Stomach (tissue), 9 donors: ENCODE measurements around the gene ADORA1. TPM values are rescaled to one million over a fixed set of nuclear protein-coding genes. Genes with fewer than 3 reads are reported as not detected.

Source experiments
- DNase-seq, 2 donors: peaks; one replicate each; pipeline versions ENCODE4 v3.0.0 to v3.0.0-alpha.2; 2013 to 2019
- H3K27ac ChIP-seq, 5 donors: fragments of 200-600 bp in 4 of 5; sonication (generic) in 4 of 5; one replicate each; pipeline ENCODE4 v1.5.1; 2013 to 2019; ENCODE audit warnings: mild to moderate bottlenecking in 1 of 5, moderate library complexity in 1 of 5
- H3K27me3 ChIP-seq, 3 donors: fragments of 200-600 bp; sonication (generic); one replicate each; pipeline ENCODE4 v1.5.1; 2017 to 2019; ENCODE audit warnings: mixed run types in 1 of 3
- H3K36me3 ChIP-seq, 4 donors: fragments of 200-600 bp; sonication (generic); 1 replicate in 3 of 4; 2 replicates in 1 of 4; pipeline ENCODE4 v1.5.1; 2016 to 2019
- H3K4me1 ChIP-seq, 4 donors: fragments of 200-600 bp; sonication (generic); one replicate each; pipeline ENCODE4 v1.5.1; 2016 to 2019
- H3K4me3 ChIP-seq, 4 donors: fragments of 200-600 bp; sonication (generic) in 3 of 4; one replicate each; pipeline ENCODE4 v1.5.1; 2016 to 2019; ENCODE audit warnings: mild to moderate bottlenecking in 1 of 4
- H3K9me3 ChIP-seq, 4 donors: fragments of 200-600 bp; sonication (generic); one replicate each; pipeline ENCODE4 v1.5.1; 2016 to 2019
- EP300 ChIP-seq: sonication (generic); formaldehyde crosslinking; IDR thresholded peaks from one replicate; pipeline ENCODE4 v1.6.1; 2017; ENCODE audit warnings: antibody characterized with exemption
- POLR2A ChIP-seq, 4 donors: fragments of 450-650 bp; IDR thresholded peaks; one replicate each; pipeline ENCODE4 v1.6.1; 2016; ENCODE audit warnings: antibody characterized with exemption in 4 of 4, control low read depth in 2 of 4, mild to moderate bottlenecking in 1 of 4, moderate library complexity in 1 of 4
- POLR2AphosphoS5 ChIP-seq, 3 donors: sonication (generic); formaldehyde crosslinking; IDR thresholded peaks; one replicate each; pipeline ENCODE4 v1.6.1; 2016; ENCODE audit warnings: antibody characterized with exemption in 3 of 3
- WGBS, 5 donors: extraction: QIAGEN DNeasy Blood & Tissue Kit in 3 of 5; methylation state at CpG; one replicate each; pipeline versions ENCODE4 v1.1.5 to v1.1.7; 2013 to 2018; 5-methylcytosine and 5-hydroxymethylcytosine counted together
- intact Hi-C: fragments of 100-400 bp; cut with DNase I; formaldehyde crosslinking; loops from one replicate; pipeline ENCODE4 v1.15.1; 2023; ENCODE audit warnings: low total_unique reads
- polyA plus RNA-seq, 3 donors: library from polyadenylated mRNA; stranded (reverse); fragments of 200-250 nt; gene quantifications; one replicate each; pipeline ENCODE4 v1.2.3, GENCODE V29; 2013
- total RNA-seq, 5 donors: library from RNA; depleted of rRNA; stranded (reverse); fragments of >200 nt; gene quantifications; one replicate each; pipeline versions ENCODE4 v1.1.0 to v1.2.3, GENCODE V29; 2014 to 2016
- TF ChIP-seq, protein P1 (sequence below), 7 experiments: fragments of 450-650 bp in 4 of 7; fragments of 200-600 bp in 3 of 7; sonication (generic) in 3 of 7; IDR thresholded peaks; one replicate each; pipeline ENCODE4 v1.5.1; 2016 to 2019; ENCODE audit warnings: antibody characterized with exemption in 7 of 7, control low read depth in 2 of 7, mild to moderate bottlenecking in 1 of 7
- donor health status: healthy with polysubstance abuse.
- donor health status: Bipolar disorder and iron deficiency.
- donor health status: healthy.

ADORA1 gene
- total and polyA plus RNA-seq, 8 donors = 0.18 to 4.2 (median 2.1) TPM; not detected in 2

DNA sequence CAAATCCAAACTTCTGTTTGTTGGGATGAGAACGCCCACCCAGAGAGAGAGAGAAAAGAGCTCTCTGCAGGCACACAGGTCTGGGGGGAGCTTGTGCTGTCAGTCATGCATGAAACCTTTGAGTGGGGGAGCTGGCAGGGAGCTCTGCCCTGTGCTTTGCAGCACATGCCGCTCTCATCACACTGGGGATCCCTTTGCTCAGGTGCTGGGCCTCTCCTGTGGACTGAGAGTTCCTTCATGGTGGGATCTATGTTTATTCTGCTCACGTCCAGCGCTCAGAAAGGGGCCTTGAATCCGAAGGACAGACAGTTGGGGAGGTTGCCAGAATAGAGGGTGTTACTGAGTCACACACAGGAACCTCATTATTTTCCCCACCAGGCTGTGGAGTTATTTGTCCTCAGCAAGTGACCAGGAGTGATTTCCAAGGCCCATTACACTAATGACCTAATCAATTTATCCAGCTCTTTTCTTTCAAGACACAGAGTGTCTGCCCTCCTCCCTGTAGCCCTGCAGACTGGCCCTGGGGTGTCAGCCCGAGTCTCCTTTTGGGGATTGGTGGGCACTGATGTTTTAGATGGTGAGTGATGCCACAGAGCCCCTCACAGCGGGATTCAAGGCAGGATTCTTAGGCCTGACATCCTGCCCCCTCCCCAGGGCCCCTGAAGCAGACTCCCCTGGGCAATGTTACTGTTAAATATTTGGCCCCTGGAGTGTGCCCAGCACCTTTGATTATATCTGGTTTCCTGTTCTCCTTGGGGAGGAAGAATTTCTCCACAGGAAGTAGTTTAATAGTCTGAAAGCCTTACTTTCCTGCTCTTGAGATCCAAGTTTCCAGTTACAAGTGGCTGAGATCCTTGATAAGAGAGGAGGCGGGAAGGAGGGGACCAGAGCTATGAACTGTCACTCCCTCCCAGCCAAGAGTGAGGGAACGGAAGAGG lies 25.8 kb downstream of the ADORA1 start:
- Histone ChIP-seq H3K36me3 (no peaks in the 10 kb centered on the region), H3K27ac (no peak overlapping the region), H3K4me3 (no peak overlapping the region), H3K27me3 (peaks cover 0 to 3% (median 0%) of the 10 kb centered on the region in 3 donors), H3K9me3 (no peaks in the 10 kb centered on the region), H3K4me1 (no peaks in the 10 kb centered on the region)
- no peak for DNase-seq
- intact Hi-C loops = no loop called here
- no peak for TF ChIP-seq POLR2A (IDR thresholded peaks at IDR 0.05)
- TF ChIP-seq POLR2AphosphoS5 (IDR thresholded peaks at IDR 0.05) = no peak
- TF ChIP-seq EP300 = no peak
- TF ChIP-seq, protein P1, sequence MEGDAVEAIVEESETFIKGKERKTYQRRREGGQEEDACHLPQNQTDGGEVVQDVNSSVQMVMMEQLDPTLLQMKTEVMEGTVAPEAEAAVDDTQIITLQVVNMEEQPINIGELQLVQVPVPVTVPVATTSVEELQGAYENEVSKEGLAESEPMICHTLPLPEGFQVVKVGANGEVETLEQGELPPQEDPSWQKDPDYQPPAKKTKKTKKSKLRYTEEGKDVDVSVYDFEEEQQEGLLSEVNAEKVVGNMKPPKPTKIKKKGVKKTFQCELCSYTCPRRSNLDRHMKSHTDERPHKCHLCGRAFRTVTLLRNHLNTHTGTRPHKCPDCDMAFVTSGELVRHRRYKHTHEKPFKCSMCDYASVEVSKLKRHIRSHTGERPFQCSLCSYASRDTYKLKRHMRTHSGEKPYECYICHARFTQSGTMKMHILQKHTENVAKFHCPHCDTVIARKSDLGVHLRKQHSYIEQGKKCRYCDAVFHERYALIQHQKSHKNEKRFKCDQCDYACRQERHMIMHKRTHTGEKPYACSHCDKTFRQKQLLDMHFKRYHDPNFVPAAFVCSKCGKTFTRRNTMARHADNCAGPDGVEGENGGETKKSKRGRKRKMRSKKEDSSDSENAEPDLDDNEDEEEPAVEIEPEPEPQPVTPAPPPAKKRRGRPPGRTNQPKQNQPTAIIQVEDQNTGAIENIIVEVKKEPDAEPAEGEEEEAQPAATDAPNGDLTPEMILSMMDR (IDR thresholded peaks at IDR 0.05) = no peak
- 77 to 87% (median 81%) methylated on average over 8 to 9 of the region's 9 CpGs for WGBS, 5 donors

DNA sequence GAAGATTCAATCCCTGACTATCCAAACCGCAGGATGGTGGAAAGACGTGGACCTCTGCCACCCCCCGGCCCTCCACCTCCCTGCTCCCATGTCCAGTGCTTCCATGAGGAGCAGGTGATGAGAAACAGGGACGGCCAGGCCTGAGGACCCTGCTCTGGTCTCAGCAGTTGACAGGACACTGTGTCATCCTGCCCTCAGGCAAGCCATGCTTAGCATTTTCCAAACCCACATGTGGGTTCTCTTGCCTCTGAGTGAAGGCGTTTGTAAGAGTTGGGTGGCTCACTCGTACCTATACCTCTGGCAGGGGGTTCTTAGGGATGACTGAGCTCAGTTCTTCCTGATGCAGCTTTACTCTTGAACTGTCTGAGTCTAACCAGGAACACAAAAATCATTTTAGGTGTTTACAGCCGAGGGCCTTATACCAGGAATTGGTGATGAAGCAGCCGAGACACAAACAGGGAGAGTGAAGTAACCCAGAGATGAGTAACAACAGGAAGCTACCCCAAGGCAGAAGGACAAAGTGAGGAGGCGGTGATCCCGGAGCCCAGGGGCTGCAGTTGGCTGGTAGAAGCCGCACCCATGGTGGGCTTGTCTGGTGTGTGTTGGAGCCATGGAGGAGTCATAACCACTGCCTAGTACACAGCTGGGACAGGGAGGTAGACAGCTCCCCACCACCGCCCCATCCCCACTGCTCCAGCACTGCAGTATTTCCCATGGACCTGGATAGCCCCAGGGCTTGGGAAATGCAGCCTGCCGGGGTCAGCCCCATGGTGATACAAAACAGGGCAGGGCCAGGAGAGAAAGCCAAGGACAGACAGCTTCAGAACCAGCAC lies 26.7 kb downstream of the ADORA1 start:
- Histone ChIP-seq H3K9me3 (no peaks in the 10 kb centered on the region), H3K4me3 (no peak overlapping the region), H3K27ac (no peak overlapping the region), H3K36me3 (no peaks in the 10 kb centered on the region), H3K4me1 (no peaks in the 10 kb centered on the region), H3K27me3 (peaks cover 0 to 3% (median 0%) of the 10 kb centered on the region in 3 donors)
- intact Hi-C loops = no loop called here
- no peak for DNase-seq
- WGBS, 5 donors = 79 to 85% (median 82%) methylated on average over 11 to 13 of the region's 13 CpGs
- no peak for TF ChIP-seq POLR2A (IDR thresholded peaks at IDR 0.05)
- TF ChIP-seq POLR2AphosphoS5 (IDR thresholded peaks at IDR 0.05) = no peak
- TF ChIP-seq, protein P1 (IDR thresholded peaks at IDR 0.05) = no peak
- no peak for TF ChIP-seq EP300

GRCh38 chr1:203156280-203156679 lies 28.8 kb downstream of the ADORA1 start:
- intact Hi-C loops = no loop called here
- DNase-seq = no peak

DNA sequence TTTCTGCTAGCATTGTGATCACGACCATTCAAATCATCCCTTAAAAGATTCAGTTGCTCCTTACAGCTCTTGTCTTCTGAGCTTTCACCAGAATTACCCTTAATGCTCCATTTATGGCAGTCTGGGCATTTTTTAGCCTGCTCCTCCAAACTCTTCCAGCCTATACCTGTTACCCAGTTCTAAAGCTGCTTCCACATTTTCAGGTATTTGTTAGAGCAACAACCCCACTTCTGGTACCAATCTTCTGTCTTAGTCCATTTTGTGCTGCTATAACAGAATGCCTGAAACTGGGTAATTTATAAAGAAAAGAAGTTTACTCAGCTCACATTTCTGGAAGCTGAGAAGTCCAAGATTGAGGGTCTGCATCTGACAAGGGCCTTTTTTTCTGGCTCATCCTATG lies 30.9 kb downstream of the ADORA1 start:
- WGBS, 5 donors = 74 to 92% (median 84%) methylated on average over 1 of the region's 1 CpG
- no peak for TF ChIP-seq EP300
- no peak for TF ChIP-seq POLR2AphosphoS5 (IDR thresholded peaks at IDR 0.05)
- TF ChIP-seq, protein P1 (IDR thresholded peaks at IDR 0.05) = no peak
- TF ChIP-seq POLR2A (IDR thresholded peaks at IDR 0.05) = no peak
- intact Hi-C loops = no loop called here
- Histone ChIP-seq H3K9me3 (no peaks in the 10 kb centered on the region), H3K27me3 (peaks cover 0 to 12% (median 0%) of the 10 kb centered on the region in 3 donors), H3K36me3 (no peaks in the 10 kb centered on the region), H3K27ac (no peak overlapping the region), H3K4me1 (no peaks in the 10 kb centered on the region), H3K4me3 (no peak overlapping the region)
- DNase-seq = no peak

More at GRCh38 chr1:203156280-203156679, 28.8 kb downstream of the ADORA1 start:
- WGBS, 5 donors = 23 to 75% (median 42%) methylated on average over 1 of the region's 1 CpG
- H3K9me3 ChIP-seq = no peaks in the 10 kb centered on the region
- H3K27me3 ChIP-seq = peaks cover 0 to 3% (median 0%) of the 10 kb centered on the region in 3 donors
- H3K27ac ChIP-seq = no peak overlapping the region
- no peaks in the 10 kb centered on the region for H3K4me1 ChIP-seq
- no peak for TF ChIP-seq POLR2AphosphoS5 (IDR thresholded peaks at IDR 0.05)
- TF ChIP-seq, protein P1 (IDR thresholded peaks at IDR 0.05) = no peak
- TF ChIP-seq POLR2A (IDR thresholded peaks at IDR 0.05) = no peak
- TF ChIP-seq EP300 = no peak
- H3K36me3 ChIP-seq = no peaks in the 10 kb centered on the region
- no peak overlapping the region for H3K4me3 ChIP-seq
